Keratinocyte (primary cell): ENCODE results near the gene RNF215. TPM values are rescaled to one million over a fixed set of nuclear protein-coding genes. Genes with fewer than 3 reads are reported as not detected.

Experiments used
- DNase-seq: peaks from one replicate; pipeline ENCODE4 v3.0.0-alpha.2; 2011; ENCODE audit warnings: low read depth, missing footprints, low spot score
- FAIRE-seq: peaks from 2 replicates; lab custom pipeline; 2011; peaks lifted over from hg19 to GRCh38; lab: Jason Lieb, UNC
- H2AFZ ChIP-seq: 2 replicates; pipeline ENCODE4 v1.6.0; 2012; ENCODE audit warnings: low read length, control low read depth, inconsistent platforms; ENCODE audit not compliant: control insufficient read depth
- H3K27ac ChIP-seq: 2 replicates; pipeline ENCODE4 v1.5.1; 2011; ENCODE audit warnings: low read length; ENCODE audit not compliant: control insufficient read depth, insufficient read depth
- H3K27me3 ChIP-seq: 3 replicates; pipeline ENCODE4 v1.6.0; 2011; ENCODE audit warnings: low read length; ENCODE audit not compliant: control insufficient read depth, insufficient read depth; ENCODE audit errors: extremely low read depth
- H3K36me3 ChIP-seq, 2 experiments: 2 replicates in 1 of 2; 3 replicates in 1 of 2; pipeline ENCODE4 v1.5.1; 2011; ENCODE audit warnings: low read length in 2 of 2, mild to moderate bottlenecking in 1 of 2; ENCODE audit not compliant: control insufficient read depth in 2 of 2, insufficient read depth in 2 of 2; ENCODE audit errors: extremely low read depth in 1 of 2
- H3K4me1 ChIP-seq: 3 replicates; pipeline ENCODE4 v1.5.1; 2011; ENCODE audit warnings: low read length; ENCODE audit not compliant: control insufficient read depth, insufficient read depth; ENCODE audit errors: extremely low read depth
- H3K4me2 ChIP-seq: 3 replicates; pipeline ENCODE4 v1.6.0; 2011; ENCODE audit warnings: low read depth, low read length; ENCODE audit not compliant: control insufficient read depth, insufficient read depth; ENCODE audit errors: extremely low read depth
- H3K4me3 ChIP-seq, 3 experiments: fragments of 200-600 bp in 1 of 3; sonication (generic) in 1 of 3; 2 replicates in 2 of 3; 3 replicates in 1 of 3; pipeline ENCODE4 v1.5.1; 2011 to 2016; ENCODE audit warnings: low read length in 3 of 3, mild to moderate bottlenecking in 3 of 3, control low read depth in 2 of 3, inconsistent platforms in 1 of 3, low read depth in 1 of 3, mixed read lengths in 1 of 3, mixed run types in 1 of 3, moderate library complexity in 1 of 3; ENCODE audit not compliant: control insufficient read depth in 2 of 3, insufficient read depth in 2 of 3; ENCODE audit errors: extremely low read depth in 1 of 3
- H3K79me2 ChIP-seq: 2 replicates; pipeline ENCODE4 v1.6.0; 2012; ENCODE audit warnings: low read length; ENCODE audit not compliant: control insufficient read depth, insufficient read depth
- H3K9ac ChIP-seq: 3 replicates; pipeline ENCODE4 v1.6.0; 2011; ENCODE audit warnings: low read length; ENCODE audit not compliant: control insufficient read depth, insufficient read depth; ENCODE audit errors: extremely low read depth
- H3K9me1 ChIP-seq: 3 replicates; pipeline ENCODE4 v1.6.0; 2011; ENCODE audit warnings: low read length; ENCODE audit not compliant: control insufficient read depth, insufficient read depth; ENCODE audit errors: extremely low read depth
- H3K9me3 ChIP-seq: 2 replicates; pipeline ENCODE4 v1.5.1; 2012; ENCODE audit warnings: low read depth, low read length; ENCODE audit not compliant: control insufficient read depth
- H4K20me1 ChIP-seq: 3 replicates; pipeline ENCODE4 v1.6.0; 2011; ENCODE audit warnings: low read length; ENCODE audit not compliant: control insufficient read depth, insufficient read depth; ENCODE audit errors: extremely low read depth
- EZH2 ChIP-seq: IDR thresholded peaks from one replicate; pipeline ENCODE4 v1.6.1; 2012; ENCODE audit warnings: inconsistent platforms, mild to moderate bottlenecking, low read length, moderate library complexity
- dilution Hi-C: fragments of 300-500 bp; cut with MboI; formaldehyde crosslinking; loops from one replicate; pipeline ENCODE4 v1.7.0; 2020; ENCODE audit warnings: low sequenced_read_pairs; ENCODE audit not compliant: extremely low pct_ligation_motif_present
- polyA plus RNA-seq, 5 experiments: library from polyadenylated mRNA; depleted of rRNA in 3 of 5; stranded (reverse) in 3 of 5; stranded (forward) in 1 of 5; unstranded in 1 of 5; fragments of >200 nt; gene quantifications; 1 replicate in 1 of 5; 2 replicates in 3 of 5; 3 replicates in 1 of 5; pipeline versions ENCODE4 v1.2.1 to v1.2.3, GENCODE V29; 2011 to 2012; ENCODE audit warnings: missing spikeins in 2 of 5, low read depth in 1 of 5, low replicate concordance in 1 of 5
- TF ChIP-seq, protein P1 (sequence below), 3 experiments: IDR thresholded peaks in 1 of 3; conservative IDR thresholded peaks in 1 of 3; optimal IDR thresholded peaks in 1 of 3; 2 replicates in 2 of 3; 3 replicates in 1 of 3; pipeline versions ENCODE3 to v1.5.1; 2011; ENCODE audit warnings: low read length in 3 of 3, mild to moderate bottlenecking in 3 of 3, moderate library complexity in 2 of 3, control low read depth in 1 of 3, inconsistent platforms in 1 of 3; ENCODE audit not compliant: insufficient read depth in 2 of 3; ENCODE audit errors: extremely low read depth in 1 of 3

Gene RNF215
- polyA plus RNA-seq, 1 donor (not counting 4 experiments of a cell fraction or from before 2014, with no cell fraction given): 8.3 TPM

DNA sequence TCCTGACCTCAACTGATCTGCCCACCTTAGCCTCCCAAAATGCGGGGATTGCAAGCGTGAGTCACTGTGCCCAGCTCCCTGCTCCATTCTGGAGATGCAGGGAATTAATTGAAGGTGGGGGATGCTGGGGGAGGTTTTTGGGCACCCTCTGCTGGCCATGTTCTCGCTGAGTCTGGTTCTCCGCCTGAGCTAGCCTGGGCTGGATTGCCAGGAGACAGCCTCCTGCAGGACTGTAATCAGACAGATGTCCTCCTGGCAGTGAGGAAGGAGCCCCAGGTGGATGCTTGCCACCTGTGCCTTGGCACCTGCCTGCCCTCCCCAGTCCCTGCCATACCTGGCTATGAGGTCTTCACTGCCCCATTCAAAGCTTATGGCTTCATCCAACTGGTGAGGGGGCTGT lies 43.7 kb upstream of the RNF215 start:
- no peaks in the 10 kb centered on the region for H3K9me3 ChIP-seq
- no peak overlapping the region for H3K4me2 ChIP-seq
- H3K27me3 ChIP-seq: no peaks in the 10 kb centered on the region
- H3K79me2 ChIP-seq: no peaks in the 10 kb centered on the region
- no peak overlapping the region for H3K9ac ChIP-seq
- FAIRE-seq (no peak), DNase-seq (no peak)
- H3K27ac ChIP-seq: no peak overlapping the region
- peaks cover 22% of the 10 kb centered on the region for H3K4me1 ChIP-seq
- H2AFZ ChIP-seq: no peak overlapping the region
- H3K4me3 ChIP-seq: no peak overlapping the region
- H3K9me1 ChIP-seq: no peaks in the 10 kb centered on the region
- peaks cover 0 to 3% of the 10 kb centered on the region in 2 experiments for H3K36me3 ChIP-seq
- dilution Hi-C loops: no loop called here
- no peaks in the 10 kb centered on the region for H4K20me1 ChIP-seq
- TF ChIP-seq EZH2: no peak
- TF ChIP-seq, protein P1, sequence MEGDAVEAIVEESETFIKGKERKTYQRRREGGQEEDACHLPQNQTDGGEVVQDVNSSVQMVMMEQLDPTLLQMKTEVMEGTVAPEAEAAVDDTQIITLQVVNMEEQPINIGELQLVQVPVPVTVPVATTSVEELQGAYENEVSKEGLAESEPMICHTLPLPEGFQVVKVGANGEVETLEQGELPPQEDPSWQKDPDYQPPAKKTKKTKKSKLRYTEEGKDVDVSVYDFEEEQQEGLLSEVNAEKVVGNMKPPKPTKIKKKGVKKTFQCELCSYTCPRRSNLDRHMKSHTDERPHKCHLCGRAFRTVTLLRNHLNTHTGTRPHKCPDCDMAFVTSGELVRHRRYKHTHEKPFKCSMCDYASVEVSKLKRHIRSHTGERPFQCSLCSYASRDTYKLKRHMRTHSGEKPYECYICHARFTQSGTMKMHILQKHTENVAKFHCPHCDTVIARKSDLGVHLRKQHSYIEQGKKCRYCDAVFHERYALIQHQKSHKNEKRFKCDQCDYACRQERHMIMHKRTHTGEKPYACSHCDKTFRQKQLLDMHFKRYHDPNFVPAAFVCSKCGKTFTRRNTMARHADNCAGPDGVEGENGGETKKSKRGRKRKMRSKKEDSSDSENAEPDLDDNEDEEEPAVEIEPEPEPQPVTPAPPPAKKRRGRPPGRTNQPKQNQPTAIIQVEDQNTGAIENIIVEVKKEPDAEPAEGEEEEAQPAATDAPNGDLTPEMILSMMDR (optimal IDR thresholded peaks at IDR 0.05 in 1 of 3, IDR thresholded peaks at IDR 0.05 in 1 of 3, conservative IDR thresholded peaks at IDR 0.05 in 1 of 3; ENCODE audit: extremely low read depth in 1 of 3, insufficient read depth in 2 of 3, low read length in 3 of 3): peak in 2 of 3 experiments; percentile 17 to 45

DNA sequence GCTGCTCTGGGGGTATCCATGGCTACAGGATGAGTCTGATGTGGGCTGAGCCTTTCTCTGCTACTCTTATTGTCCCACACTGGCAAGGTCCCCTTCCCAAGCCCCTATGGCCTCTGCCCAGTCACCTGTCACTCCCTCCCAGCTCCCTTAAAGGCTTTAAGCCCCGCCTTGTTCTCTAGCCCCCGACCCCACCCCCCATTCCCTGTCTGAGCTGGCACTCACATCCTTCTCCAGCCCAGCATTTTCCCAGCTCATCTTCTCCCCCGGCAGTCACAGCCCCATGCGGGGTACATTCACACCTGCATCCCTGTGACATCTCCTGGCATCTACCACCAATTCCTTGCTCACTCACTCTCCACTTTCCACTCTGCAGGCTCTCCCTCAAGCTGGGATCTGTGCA lies 42.7 kb upstream of the RNF215 start:
- FAIRE-seq (no peak), DNase-seq (no peak)
- H3K4me2 ChIP-seq: no peak overlapping the region
- TF ChIP-seq EZH2: no peak
- TF ChIP-seq, protein P1 (optimal IDR thresholded peaks at IDR 0.05 in 1 of 3, IDR thresholded peaks at IDR 0.05 in 1 of 3, conservative IDR thresholded peaks at IDR 0.05 in 1 of 3; ENCODE audit: extremely low read depth in 1 of 3, insufficient read depth in 2 of 3, low read length in 3 of 3): no peak
- H3K9me3 ChIP-seq: no peaks in the 10 kb centered on the region
- no peaks in the 10 kb centered on the region for H3K79me2 ChIP-seq
- H3K27me3 ChIP-seq: no peaks in the 10 kb centered on the region
- dilution Hi-C loops: no loop called here
- no peak overlapping the region for H3K9ac ChIP-seq
- no peaks in the 10 kb centered on the region for H3K9me1 ChIP-seq
- no peak overlapping the region for H3K27ac ChIP-seq
- H4K20me1 ChIP-seq: no peaks in the 10 kb centered on the region
- peaks cover 0 to 3% of the 10 kb centered on the region in 2 experiments for H3K36me3 ChIP-seq
- no peak overlapping the region for H2AFZ ChIP-seq
- H3K4me3 ChIP-seq: no peak overlapping the region
- peaks cover 18% of the 10 kb centered on the region for H3K4me1 ChIP-seq
